Calu3 (cell line): ENCODE results near the gene PHLDB3. TPM values are rescaled to one million over a fixed set of nuclear protein-coding genes. Genes with fewer than 3 reads are reported as not detected.

Experiments
- BruUV-seq: library from RNA; stranded (reverse); fragments of 400-500 nt; replicated peaks from 2 replicates; lab custom pipeline; 2021; lab: Mats Ljungman, UMichigan
- CTCF ChIA-PET: fragments of 300-600 bp; sonication (Branson Sonifier 250); formaldehyde crosslinking; loops from one replicate; lab custom pipeline; 2022; ENCODE audit warnings: antibody characterized with exemption; lab: Charles Lee
- DNase-seq: peaks from one replicate; pipeline ENCODE4 v3.0.0; 2022
- H3K27ac Mint-ChIP-seq: one replicate; pipeline ENCODE4 v1.8.0; 2022; ENCODE audit warnings: mixed read lengths; ENCODE audit not compliant: unreplicated experiment
- H3K27me3 Mint-ChIP-seq: one replicate; pipeline ENCODE4 v1.8.0; 2022; ENCODE audit warnings: mixed read lengths; ENCODE audit not compliant: unreplicated experiment
- H3K36me3 Mint-ChIP-seq: one replicate; pipeline ENCODE4 v1.8.0; 2022; ENCODE audit warnings: mild to moderate bottlenecking, moderate library complexity, mixed read lengths; ENCODE audit not compliant: insufficient read depth, unreplicated experiment
- H3K4me1 Mint-ChIP-seq: one replicate; pipeline ENCODE4 v1.8.0; 2022; ENCODE audit warnings: mild to moderate bottlenecking, low read depth, mixed read lengths; ENCODE audit not compliant: unreplicated experiment
- H3K4me3 Mint-ChIP-seq: one replicate; pipeline ENCODE4 v1.8.0; 2022; ENCODE audit warnings: mild to moderate bottlenecking, low read depth, moderate library complexity, mixed read lengths; ENCODE audit not compliant: unreplicated experiment
- H3K9me3 Mint-ChIP-seq: one replicate; pipeline ENCODE4 v1.8.0; 2022; ENCODE audit warnings: low read depth, mixed read lengths; ENCODE audit not compliant: unreplicated experiment
- intact Hi-C: fragments of 100-400 bp; cut with micrococcal nuclease; formaldehyde crosslinking; loops from one replicate; pipeline ENCODE4 v1.10.0; 2022; ENCODE audit not compliant: unreplicated experiment
- total RNA-seq: library from RNA; stranded (reverse); gene quantifications from 2 replicates; pipeline ENCODE4 v1.2.3, GENCODE V29; 2022
- TF ChIP-seq, protein P1 (sequence below): fragments of 200-600 bp; IDR thresholded peaks from one replicate; pipeline ENCODE4 v1.8.0; 2022; ENCODE audit warnings: antibody characterized with exemption; ENCODE audit not compliant: unreplicated experiment

PHLDB3 gene
- total RNA-seq, 1 experiment from 2014 or later, result 24.7 TPM

DNA sequence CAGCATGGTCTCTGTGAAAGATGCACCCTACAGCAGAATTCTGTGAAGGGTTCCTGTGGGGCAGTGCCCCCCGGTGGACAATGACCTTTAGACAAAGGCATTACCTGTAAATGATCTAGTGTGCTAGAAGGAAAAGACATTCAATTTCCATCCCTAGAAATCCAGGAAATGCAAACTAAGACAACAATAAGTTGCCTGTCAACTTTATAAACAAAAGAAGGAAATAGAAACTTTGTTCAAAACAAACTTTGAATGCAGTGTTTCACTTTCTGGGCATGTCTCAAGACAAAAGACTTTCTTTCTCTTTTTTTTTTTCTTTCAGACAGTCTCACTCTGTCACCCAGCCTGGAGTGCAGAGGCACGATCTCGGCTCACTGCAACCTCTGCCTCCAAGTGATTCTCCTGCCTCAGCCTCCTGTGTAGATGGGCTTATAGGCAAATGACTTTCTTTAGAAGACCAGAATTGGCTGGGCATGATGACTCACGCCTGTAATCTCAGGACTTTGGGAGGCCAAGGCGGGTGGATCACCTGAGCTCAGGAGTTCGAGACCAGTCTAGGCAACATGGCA is 74.3 kb downstream of the PHLDB3 start:
- intact Hi-C loops, result no loop called here
- peak; percentile 75 for DNase-seq
- BruUV-seq, result no TSS peak

GRCh38 chr19:43429395-43429794 is 75.2 kb downstream of the PHLDB3 start:
- Mint-ChIP-seq H3K4me1 (peaks cover 52% of the 10 kb centered on the region), H3K9me3 (no peaks in the 10 kb centered on the region), H3K27me3 (no peaks in the 10 kb centered on the region), H3K36me3 (peaks cover 11% of the 10 kb centered on the region), H3K27ac (peak overlapping the region; percentile 1), H3K4me3 (no peak overlapping the region)
- no TSS peak for BruUV-seq
- intact Hi-C loops, result loop anchor here (5.0 to 10.0 kb wide), 3 partner anchors 157 to 325 kb away; partner anchors contain the start of gene PSG4
- TF ChIP-seq, protein P1, sequence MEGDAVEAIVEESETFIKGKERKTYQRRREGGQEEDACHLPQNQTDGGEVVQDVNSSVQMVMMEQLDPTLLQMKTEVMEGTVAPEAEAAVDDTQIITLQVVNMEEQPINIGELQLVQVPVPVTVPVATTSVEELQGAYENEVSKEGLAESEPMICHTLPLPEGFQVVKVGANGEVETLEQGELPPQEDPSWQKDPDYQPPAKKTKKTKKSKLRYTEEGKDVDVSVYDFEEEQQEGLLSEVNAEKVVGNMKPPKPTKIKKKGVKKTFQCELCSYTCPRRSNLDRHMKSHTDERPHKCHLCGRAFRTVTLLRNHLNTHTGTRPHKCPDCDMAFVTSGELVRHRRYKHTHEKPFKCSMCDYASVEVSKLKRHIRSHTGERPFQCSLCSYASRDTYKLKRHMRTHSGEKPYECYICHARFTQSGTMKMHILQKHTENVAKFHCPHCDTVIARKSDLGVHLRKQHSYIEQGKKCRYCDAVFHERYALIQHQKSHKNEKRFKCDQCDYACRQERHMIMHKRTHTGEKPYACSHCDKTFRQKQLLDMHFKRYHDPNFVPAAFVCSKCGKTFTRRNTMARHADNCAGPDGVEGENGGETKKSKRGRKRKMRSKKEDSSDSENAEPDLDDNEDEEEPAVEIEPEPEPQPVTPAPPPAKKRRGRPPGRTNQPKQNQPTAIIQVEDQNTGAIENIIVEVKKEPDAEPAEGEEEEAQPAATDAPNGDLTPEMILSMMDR, result no peak
- CTCF ChIA-PET, result no interaction called here
- no peak for DNase-seq

More for the DNA sequence above, 74.3 kb downstream of the PHLDB3 start:
- TF ChIP-seq, protein P1, result peak; percentile 27
- Mint-ChIP-seq H3K27ac (peak overlapping the region; percentile 74), H3K27me3 (no peaks in the 10 kb centered on the region), H3K4me3 (no peak overlapping the region), H3K36me3 (peaks cover 11% of the 10 kb centered on the region), H3K4me1 (peaks cover 45% of the 10 kb centered on the region), H3K9me3 (no peaks in the 10 kb centered on the region)
- CTCF ChIA-PET, result interaction anchor here (0.6 to 1.2 kb wide), 4 partner anchors 9 to 397 kb away, joined by 3 to 13 read pairs (median 4); partner anchors contain the start of gene ZNF283

DNA sequence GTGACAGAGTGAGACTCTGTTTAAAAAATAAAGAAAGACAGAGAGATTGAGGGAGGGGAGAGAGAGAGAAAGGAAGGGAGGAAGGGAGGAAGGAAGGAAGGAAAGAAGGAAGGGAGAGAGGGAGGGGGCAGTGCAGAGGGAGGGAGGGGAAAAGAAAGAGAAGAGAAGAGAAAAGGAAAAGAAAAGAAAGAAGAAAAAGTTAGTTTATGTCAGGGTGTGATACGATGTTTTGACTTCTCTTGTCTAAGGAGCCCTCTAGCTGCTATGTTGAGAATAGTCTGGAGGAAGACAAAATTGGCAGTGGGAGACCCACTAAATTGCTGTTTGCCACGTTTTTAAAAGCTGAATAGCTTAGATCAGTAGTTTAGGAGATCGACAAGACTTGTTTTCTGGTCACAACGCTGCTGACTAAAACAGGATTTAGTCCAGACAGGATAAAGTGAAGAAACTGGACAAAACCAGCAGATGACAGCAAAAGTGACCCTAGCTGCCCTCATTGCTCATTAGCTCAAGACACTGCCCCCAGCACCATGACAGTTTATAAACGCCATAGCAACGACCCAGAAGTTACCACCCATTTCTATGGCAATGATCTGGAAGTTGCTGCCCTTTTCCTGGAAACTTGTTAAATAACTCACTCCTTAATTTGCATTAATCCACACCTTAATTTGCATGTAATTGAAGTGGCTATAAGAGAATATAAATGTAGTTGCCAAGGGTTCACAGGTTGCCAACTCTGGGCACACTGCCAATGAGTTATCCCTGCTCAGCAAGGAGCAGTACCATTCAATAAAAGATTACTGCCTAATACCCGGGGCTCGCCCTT is 78.8 kb downstream of the PHLDB3 start:
- TF ChIP-seq, protein P1, result peak; percentile 46
- BruUV-seq, result no TSS peak
- intact Hi-C loops, result loop anchor here (5.0 to 10.0 kb wide), 3 partner anchors 153 to 321 kb away; partner anchors contain the start of gene PSG4
- CTCF ChIA-PET, result interaction anchor here (0.6 to 2.4 kb wide), 6 partner anchors 13 to 1150 kb away, joined by 3 to 5 read pairs (median 4); no protein-coding TSS in a partner anchor
- Mint-ChIP-seq H3K27ac (peak overlapping the region; percentile 34), H3K36me3 (peaks cover 9% of the 10 kb centered on the region), H3K9me3 (no peaks in the 10 kb centered on the region), H3K4me3 (no peak overlapping the region), H3K4me1 (peaks cover 56% of the 10 kb centered on the region), H3K27me3 (no peaks in the 10 kb centered on the region)
- peak; percentile 60 for DNase-seq

Other genes with a start within 250 kb of the PHLDB3 start
- gene PSG9, start 235.2 kb downstream of the PHLDB3 start, total RNA-seq, result 0.17 TPM in 1 of 2 replicates, not detected in the other
- gene CD177, start 151.1 kb downstream of the PHLDB3 start, total RNA-seq, result 0.73 and 1.0 TPM in 2 replicates
- not detected in 2 replicates for gene TEX101, start 89.9 kb downstream of the PHLDB3 start, total RNA-seq
- 6.6 and 6.9 TPM in 2 replicates for gene LYPD3, start 39.1 kb downstream of the PHLDB3 start, total RNA-seq
- 44.8 and 48.4 TPM in 2 replicates for gene ETHE1, start 22.5 kb upstream of the PHLDB3 start, total RNA-seq
- 2.2 and 2.8 TPM in 2 replicates for gene ZNF575, start 28.4 kb upstream of the PHLDB3 start, total RNA-seq
- 55.8 and 56.8 TPM in 2 replicates for gene XRCC1, start 70.8 kb upstream of the PHLDB3 start, total RNA-seq
- 0.17 and 0.76 TPM in 2 replicates for gene PINLYP, start 71.1 kb upstream of the PHLDB3 start, total RNA-seq
- gene IRGQ, start 91.4 kb upstream of the PHLDB3 start, total RNA-seq, result 34.2 and 36.1 TPM in 2 replicates
- gene ZNF576, start 91.8 kb upstream of the PHLDB3 start, total RNA-seq, result 19.4 and 20.7 TPM in 2 replicates
- 1.9 and 2.0 TPM in 2 replicates for gene SRRM5, start 107.3 kb upstream of the PHLDB3 start, total RNA-seq
- 32.8 and 33.2 TPM in 2 replicates for gene ZNF428, start 114.9 kb upstream of the PHLDB3 start, total RNA-seq
- gene CADM4, start 135.1 kb upstream of the PHLDB3 start, total RNA-seq, result 14.5 and 17.5 TPM in 2 replicates
- gene PLAUR, start 165.4 kb upstream of the PHLDB3 start, total RNA-seq, result 78.2 and 147 TPM in 2 replicates
- gene IRGC, start 211.3 kb upstream of the PHLDB3 start, total RNA-seq, result not detected in 2 replicates